Measurements from ENCODE around the gene DRICH1. TPM values are rescaled to one million over a fixed set of nuclear protein-coding genes. Genes with fewer than 3 reads are reported as not detected.

DRICH1 gene
- total and polyA plus RNA-seq, 2 of the 8 experiments (the other 6 are each of a cell fraction or from before 2014, with no cell fraction given): 0.21 to 0.28 TPM

- Histone ChIP-seq H3K9me3 (ENCODE audit: insufficient read depth in 2 of 2, low read depth in 1 of 2, low read length in 1 of 2) (no peaks in the 10 kb centered on the region), H3K23ac (ENCODE audit: insufficient read length) (no peak overlapping the region), H3K4ac (replicated peaks; ENCODE audit: insufficient read length, low read depth, low read length) (no peak overlapping the region), H2BK12ac (ENCODE audit: low read depth, low read length) (no peak overlapping the region), H3K27ac (ENCODE audit: low read depth, low read length) (no peak overlapping the region), H4K91ac (replicated peaks; ENCODE audit: insufficient read length, low read length) (no peak overlapping the region), H3K9ac (replicated peaks in 1 of 4; ENCODE audit: extremely low read depth in 1 of 4, low read depth in 3 of 4, low read length in 3 of 4) (no peak overlapping the region), H3K4me1 (replicated peaks in 1 of 4; ENCODE audit: control insufficient read depth in 3 of 4, insufficient read depth in 4 of 4, low read length in 3 of 4) (peaks cover 0 to 11% (median 6%) of the 10 kb centered on the region in 4 experiments; a peak in 6 of 7 replicates), H4K8ac (ENCODE audit: extremely low read depth, insufficient read depth, low read length) (no peak overlapping the region), H2BK5ac (ENCODE audit: low read depth, low read length) (no peak overlapping the region), H3K36me3 (ENCODE audit: control insufficient read depth in 2 of 4, insufficient read depth in 4 of 4, low read length in 3 of 4) (no peaks in the 10 kb centered on the region), H2BK120ac (replicated peaks; ENCODE audit: low read depth, low read length) (no peak overlapping the region), H2BK15ac (ENCODE audit: low read length) (no peak overlapping the region), H3K79me2 (ENCODE audit: control insufficient read depth in 1 of 2, insufficient read depth in 2 of 2, low read length in 2 of 2) (no peaks in the 10 kb centered on the region), H4K5ac (ENCODE audit: insufficient read length, low read depth, low read length) (no peak overlapping the region), H3K4me2 (ENCODE audit: insufficient read depth in 1 of 2, low read depth in 2 of 2, low read length in 2 of 2) (no peak overlapping the region), H2BK20ac (ENCODE audit: low read length) (no peak overlapping the region), H3K4me3 (ENCODE audit: extremely low read depth in 1 of 4, insufficient read depth in 2 of 4, low read depth in 3 of 4, low read length in 4 of 4) (no peak overlapping the region), H3K18ac (ENCODE audit: extremely low read depth, low read length) (no peak overlapping the region), H2AK5ac (ENCODE audit: low read depth, low read length) (no peak overlapping the region), H3K14ac (ENCODE audit: insufficient read length) (no peak overlapping the region), H4K20me1 (replicated peaks in 1 of 2; ENCODE audit: control insufficient read depth in 1 of 2, insufficient read depth in 2 of 2, low read length in 2 of 2) (peaks cover 0 to 3% of the 10 kb centered on the region in 2 experiments), H3K56ac (replicated peaks; ENCODE audit: insufficient read length, low read depth, low read length) (no peak overlapping the region), H3K27me3 (replicated peaks in 1 of 4; ENCODE audit: control insufficient read depth in 3 of 4, extremely low read depth in 1 of 4, insufficient read depth in 3 of 4, low read length in 3 of 4) (peaks cover 4 to 34% (median 21%) of the 10 kb centered on the region in 4 experiments), H3K79me1 (ENCODE audit: low read depth, low read length) (no peaks in the 10 kb centered on the region), H3K23me2 (ENCODE audit: low read depth, low read length) (peaks cover 7% of the 10 kb centered on the region; the same call in 1 of the 2 replicates), H2AFZ (ENCODE audit: low read length) (no peak overlapping the region)
- no peak for TF ChIP-seq EGR1 (IDR thresholded peaks at IDR 0.05; ENCODE audit: borderline replicate concordance, low read depth, low read length)
- TF ChIP-seq USF2 (IDR thresholded peaks at IDR 0.05; ENCODE audit: low read length): no peak
- no peak for TF ChIP-seq BRCA1 (IDR thresholded peaks at IDR 0.05; ENCODE audit: low read depth, low read length)
- TF ChIP-seq SRF (IDR thresholded peaks at IDR 0.05; ENCODE audit: low read depth, low read length): no peak
- ChIA-PET CTCF (ENCODE audit: partially characterized antibody) (interaction anchor here (0.7 to 1.0 kb wide), 3 partner anchors 11 to 25 kb away, joined by 3 to 4 read pairs (median 3); no protein-coding TSS in a partner anchor), POLR2A (ENCODE audit: partially characterized antibody) (no interaction called here)
- 85% methylated on average over 6 of the region's 8 CpGs; no CpG with 5 or more reads in 1 of the 2 experiments for WGBS, 2 experiments (ENCODE audit: extremely low coverage in 1 of 2, insufficient coverage in 1 of 2, insufficient read length in 1 of 2, insufficient replicate concordance in 2 of 2, low coverage in 1 of 2, low lambda C conversion rate in 2 of 2, missing lambda C conversion rate in 1 of 2)
- no peak for FAIRE-seq
- no peak for DNase-seq (ENCODE audit: low read depth in 1 of 2, low spot score in 2 of 2)
Measured at GRCh38 chr22:23570681-23571080, 61.4 kb downstream of the DRICH1 start.

Data from H1 (cell line).